ENCODE results near the gene USP17L19. TPM values are rescaled to one million over a fixed set of nuclear protein-coding genes. Genes with fewer than 3 reads are reported as not detected.
"Not testable (repeated sequence)": the region's sequence is repeated elsewhere in the genome, so short reads cannot be mapped to it uniquely, and the experiment has no call there.

Gene USP17L19
- total RNA-seq (2014; rRNA removed; shearing (Covaris generic)): not detected in 2 replicates
- polyA plus RNA-seq (2016; fragmentation: Nextera tagmentation; extraction: Ambion mirVana): not detected in 2 replicates

- H3K4me3 ChIP-seq; H3K36me3 ChIP-seq (ENCODE audit: low read depth); H3K9me3 ChIP-seq (ENCODE audit: low read depth); H3K27me3 ChIP-seq (replicated peaks; ENCODE audit: insufficient read depth); H3K79me2 ChIP-seq (ENCODE audit: insufficient read depth); in situ Hi-C loops (cut with MboI); H2AFZ ChIP-seq; H3F3A ChIP-seq (ENCODE audit: insufficient read depth); H4K20me1 ChIP-seq (ENCODE audit: insufficient read depth); DNase-seq; H3K4me2 ChIP-seq (ENCODE audit: unreplicated experiment); H3K9ac ChIP-seq; H3K9me2 ChIP-seq (ENCODE audit: insufficient read depth); H3K4me1 ChIP-seq (ENCODE audit: insufficient read depth); H3K27ac ChIP-seq: not testable (repeated sequence)
- no CpG with 5 or more reads among the region's 13 CpGs for WGBS, 2 experiments (ENCODE audit: low coverage in 1 of 2, low lambda C conversion rate in 2 of 2, missing lambda C conversion rate in 2 of 2)
Observed at GRCh38 chr4:9253078-9253477, at the start of gene USP17L19. TSS of gene USP17L19 (plus strand) at chr4:9253378. CDS start at chr4:9253378, 0 bp downstream.

GRCh38 chr4:9210357-9210756, 42.8 kb upstream of the USP17L19 start, which contains the start of gene USP17L10:
TSS of gene USP17L10 (plus strand) at chr4:9210657. CDS start at chr4:9210657, 0 bp downstream.
- H2AFZ ChIP-seq; H3K9ac ChIP-seq; in situ Hi-C loops (cut with MboI); H4K20me1 ChIP-seq (ENCODE audit: insufficient read depth); H3K27me3 ChIP-seq (replicated peaks; ENCODE audit: insufficient read depth); H3K36me3 ChIP-seq (ENCODE audit: low read depth); H3K27ac ChIP-seq; H3K4me1 ChIP-seq (ENCODE audit: insufficient read depth); H3K4me3 ChIP-seq; H3K9me2 ChIP-seq (ENCODE audit: insufficient read depth); H3F3A ChIP-seq (ENCODE audit: insufficient read depth); H3K4me2 ChIP-seq (ENCODE audit: unreplicated experiment); H3K9me3 ChIP-seq (ENCODE audit: low read depth); H3K79me2 ChIP-seq (ENCODE audit: insufficient read depth); DNase-seq: not testable (repeated sequence)
- WGBS, 2 experiments (ENCODE audit: low coverage in 1 of 2, low lambda C conversion rate in 2 of 2, missing lambda C conversion rate in 2 of 2): no CpG with 5 or more reads among the region's 13 CpGs

- H3K79me2 ChIP-seq (ENCODE audit: insufficient read depth); DNase-seq; H3K9me3 ChIP-seq (ENCODE audit: low read depth); H3K4me2 ChIP-seq (ENCODE audit: unreplicated experiment); H3K27ac ChIP-seq; H3K4me1 ChIP-seq (ENCODE audit: insufficient read depth); in situ Hi-C loops (cut with MboI); H4K20me1 ChIP-seq (ENCODE audit: insufficient read depth); H3K9me2 ChIP-seq (ENCODE audit: insufficient read depth); H3K9ac ChIP-seq; H3F3A ChIP-seq (ENCODE audit: insufficient read depth); H3K27me3 ChIP-seq (replicated peaks; ENCODE audit: insufficient read depth); H3K4me3 ChIP-seq; H2AFZ ChIP-seq; H3K36me3 ChIP-seq (ENCODE audit: low read depth): not testable (repeated sequence)
- WGBS, 2 experiments (ENCODE audit: low coverage in 1 of 2, low lambda C conversion rate in 2 of 2, missing lambda C conversion rate in 2 of 2): 49 to 59% methylated on average over 9 to 12 of the region's 14 CpGs
Observed at GRCh38 chr4:9214701-9215100, 38.5 kb upstream of the USP17L19 start.

- no CpG with 5 or more reads among the region's 14 CpGs for WGBS, 2 experiments (ENCODE audit: low coverage in 1 of 2, low lambda C conversion rate in 2 of 2, missing lambda C conversion rate in 2 of 2)
- H3K27ac ChIP-seq; H3K36me3 ChIP-seq (ENCODE audit: low read depth); H3K4me1 ChIP-seq (ENCODE audit: insufficient read depth); H3F3A ChIP-seq (ENCODE audit: insufficient read depth); in situ Hi-C loops (cut with MboI); H3K4me2 ChIP-seq (ENCODE audit: unreplicated experiment); H3K79me2 ChIP-seq (ENCODE audit: insufficient read depth); H3K9ac ChIP-seq; DNase-seq; H4K20me1 ChIP-seq (ENCODE audit: insufficient read depth); H3K9me2 ChIP-seq (ENCODE audit: insufficient read depth); H3K9me3 ChIP-seq (ENCODE audit: low read depth); H2AFZ ChIP-seq; H3K4me3 ChIP-seq; H3K27me3 ChIP-seq (replicated peaks; ENCODE audit: insufficient read depth): not testable (repeated sequence)
Observed at GRCh38 chr4:9215105-9215504, 38.1 kb upstream of the USP17L19 start, which contains the start of gene USP17L11. TSS of gene USP17L11 (plus strand) at chr4:9215405. CDS start at chr4:9215405, 0 bp downstream.

GRCh38 chr4:9219852-9220251, 33.3 kb upstream of the USP17L19 start, which contains the start of gene USP17L12:
TSS of gene USP17L12 (plus strand) at chr4:9220152. CDS start at chr4:9220152, 0 bp downstream.
- DNase-seq; H2AFZ ChIP-seq; H3K9me3 ChIP-seq (ENCODE audit: low read depth); H3K4me2 ChIP-seq (ENCODE audit: unreplicated experiment); H3K79me2 ChIP-seq (ENCODE audit: insufficient read depth); in situ Hi-C loops (cut with MboI); H3K9ac ChIP-seq; H3K27me3 ChIP-seq (replicated peaks; ENCODE audit: insufficient read depth); H3K4me1 ChIP-seq (ENCODE audit: insufficient read depth); H3K36me3 ChIP-seq (ENCODE audit: low read depth); H3K27ac ChIP-seq; H3F3A ChIP-seq (ENCODE audit: insufficient read depth); H3K9me2 ChIP-seq (ENCODE audit: insufficient read depth); H3K4me3 ChIP-seq; H4K20me1 ChIP-seq (ENCODE audit: insufficient read depth): not testable (repeated sequence)
- no CpG with 5 or more reads among the region's 13 CpGs for WGBS, 2 experiments (ENCODE audit: low coverage in 1 of 2, low lambda C conversion rate in 2 of 2, missing lambda C conversion rate in 2 of 2)

GRCh38 chr4:9224596-9224995, 28.6 kb upstream of the USP17L19 start, which contains the start of gene USP17L13:
TSS of gene USP17L13 (plus strand) at chr4:9224896. CDS start at chr4:9224896, 0 bp downstream.
- H3K9me2 ChIP-seq (ENCODE audit: insufficient read depth); H3K9ac ChIP-seq; H4K20me1 ChIP-seq (ENCODE audit: insufficient read depth); H3K9me3 ChIP-seq (ENCODE audit: low read depth); H3K27ac ChIP-seq; H3F3A ChIP-seq (ENCODE audit: insufficient read depth); H3K4me2 ChIP-seq (ENCODE audit: unreplicated experiment); DNase-seq; H3K79me2 ChIP-seq (ENCODE audit: insufficient read depth); H3K4me1 ChIP-seq (ENCODE audit: insufficient read depth); H2AFZ ChIP-seq; H3K36me3 ChIP-seq (ENCODE audit: low read depth); H3K27me3 ChIP-seq (replicated peaks; ENCODE audit: insufficient read depth); in situ Hi-C loops (cut with MboI); H3K4me3 ChIP-seq: not testable (repeated sequence)
- no CpG with 5 or more reads among the region's 14 CpGs for WGBS, 2 experiments (ENCODE audit: low coverage in 1 of 2, low lambda C conversion rate in 2 of 2, missing lambda C conversion rate in 2 of 2)

- H3K4me3 ChIP-seq; H3K9me3 ChIP-seq (ENCODE audit: low read depth); H3K79me2 ChIP-seq (ENCODE audit: insufficient read depth); DNase-seq; H3F3A ChIP-seq (ENCODE audit: insufficient read depth); H2AFZ ChIP-seq; H3K9me2 ChIP-seq (ENCODE audit: insufficient read depth); H3K27ac ChIP-seq; H3K4me2 ChIP-seq (ENCODE audit: unreplicated experiment); H3K4me1 ChIP-seq (ENCODE audit: insufficient read depth); H3K27me3 ChIP-seq (replicated peaks; ENCODE audit: insufficient read depth); H4K20me1 ChIP-seq (ENCODE audit: insufficient read depth); in situ Hi-C loops (cut with MboI); H3K36me3 ChIP-seq (ENCODE audit: low read depth); H3K9ac ChIP-seq: not testable (repeated sequence)
- 47 to 53% methylated on average over 5 of the region's 8 CpGs for WGBS, 2 experiments (ENCODE audit: low coverage in 1 of 2, low lambda C conversion rate in 2 of 2, missing lambda C conversion rate in 2 of 2)
Observed at GRCh38 chr4:9230249-9230648, 22.9 kb upstream of the USP17L19 start.

- H3K79me2 ChIP-seq (ENCODE audit: insufficient read depth); H2AFZ ChIP-seq; H3K4me3 ChIP-seq; H3K27ac ChIP-seq; H3K4me2 ChIP-seq (ENCODE audit: unreplicated experiment); in situ Hi-C loops (cut with MboI); H3K4me1 ChIP-seq (ENCODE audit: insufficient read depth); H3K36me3 ChIP-seq (ENCODE audit: low read depth); H3F3A ChIP-seq (ENCODE audit: insufficient read depth); H3K27me3 ChIP-seq (replicated peaks; ENCODE audit: insufficient read depth); H4K20me1 ChIP-seq (ENCODE audit: insufficient read depth); H3K9ac ChIP-seq; H3K9me3 ChIP-seq (ENCODE audit: low read depth); H3K9me2 ChIP-seq (ENCODE audit: insufficient read depth); DNase-seq: not testable (repeated sequence)
- WGBS, 2 experiments (ENCODE audit: low coverage in 1 of 2, low lambda C conversion rate in 2 of 2, missing lambda C conversion rate in 2 of 2): no CpG with 5 or more reads among the region's 15 CpGs
Observed at GRCh38 chr4:9234085-9234484, 19.1 kb upstream of the USP17L19 start, which contains the start of gene USP17L15. TSS of gene USP17L15 (plus strand) at chr4:9234385. CDS start at chr4:9234385, 0 bp downstream.

Data from GM23248 (cell line).